Heart right ventricle (tissue), 16 donors: ENCODE results near the gene RTEL1. TPM values are rescaled to one million over a fixed set of nuclear protein-coding genes. Genes with fewer than 3 reads are reported as not detected.
"Not testable (repeated sequence)": the region's sequence is repeated elsewhere in the genome, so short reads cannot be mapped to it uniquely, and the experiment has no call there.

ENCODE experiments used
- ATAC-seq, 8 donors: fragments of 200-7000 bp; cut with Tn5 transposase; one replicate each; pipeline ENCODE4 v1.9.1; 2020; ENCODE audit warnings: mild to moderate bottlenecking in 8 of 8, moderate library complexity in 8 of 8, moderate number of reproducible peaks in 1 of 8
- DNase-seq, 2 donors: peaks; one replicate each; pipeline ENCODE4 v3.0.0-alpha.2; 2020
- H3K27ac ChIP-seq, 10 donors: fragments of 200-600 bp; sonication (generic) in 2 of 10; one replicate each; pipeline versions ENCODE4 v1.5.0 to v1.8.0; 2020 to 2022; ENCODE audit warnings: mild to moderate bottlenecking in 3 of 10
- H3K27me3 ChIP-seq, 7 donors: fragments of 200-600 bp; one replicate each; pipeline ENCODE4 v1.8.0; 2021 to 2022; ENCODE audit warnings: mild to moderate bottlenecking in 2 of 7
- H3K36me3 ChIP-seq, 9 donors: fragments of 200-600 bp; sonication (generic) in 1 of 9; one replicate each; pipeline versions ENCODE4 v1.5.0 to v1.8.0; 2020 to 2022; ENCODE audit warnings: mild to moderate bottlenecking in 2 of 9
- H3K4me1 ChIP-seq, 9 donors: fragments of 200-600 bp; sonication (generic) in 1 of 9; one replicate each; pipeline versions ENCODE4 v1.5.0 to v1.8.0; 2020 to 2022; ENCODE audit warnings: mild to moderate bottlenecking in 4 of 9
- H3K4me3 ChIP-seq, 10 donors: fragments of 200-600 bp; sonication (generic) in 2 of 10; one replicate each; pipeline versions ENCODE4 v1.5.0 to v1.8.0; 2020 to 2022; ENCODE audit warnings: mild to moderate bottlenecking in 7 of 10, moderate library complexity in 2 of 10
- H3K9me3 ChIP-seq, 11 donors: fragments of 200-600 bp in 10 of 11; sonication (generic) in 2 of 11; one replicate each; pipeline versions ENCODE4 v1.5.0 to v1.8.0; 2013 to 2022; ENCODE audit warnings: mild to moderate bottlenecking in 2 of 11, control low read depth in 1 of 11, moderate library complexity in 1 of 11
- CTCF ChIP-seq, 9 donors: fragments of 200-600 bp; sonication (generic) in 2 of 9; IDR thresholded peaks; one replicate each; pipeline versions ENCODE4 v1.5.0 to v1.8.0; 2021 to 2022; ENCODE audit warnings: antibody characterized with exemption in 9 of 9, mild to moderate bottlenecking in 5 of 9, moderate library complexity in 1 of 9
- WGBS, 2 donors: extraction: QIAGEN DNeasy Blood & Tissue Kit; methylation state at CpG; one replicate each; pipeline ENCODE4 v1.1.7; 2013; ENCODE audit warnings: inconsistent platforms in 1 of 2; 5-methylcytosine and 5-hydroxymethylcytosine counted together
- intact Hi-C, 10 donors: fragments of 100-400 bp; cut with DNase I; formaldehyde crosslinking; loops; one replicate each; pipeline versions ENCODE4 v1.11.1 to v1.14.2; 2022
- polyA plus RNA-seq, 2 donors: library from polyadenylated mRNA; stranded (reverse); fragments of 200-250 nt; gene quantifications; one replicate each; pipeline ENCODE4 v1.2.3, GENCODE V29; 2013
- total RNA-seq, 10 donors: library from RNA; stranded (reverse); fragmentation: NEBNext Ultra II Directional in 3 of 10; extraction: Animal tissue kit (Norgen Biotek cat#: 25700) in 3 of 10; gene quantifications; one replicate each; pipeline versions ENCODE4 v1.2.1 to v1.2.4, GENCODE V29; 2021 to 2023
- donor health status: Arrhythmogenic right ventricular cardiomyopathy.
- donor health status: ischemic (EF 13 %, LVEDD 7.1; RV severe dilation, severe dysfunction).
- donor health status: healthy with polysubstance abuse.
- donor health status: DM: no; HTN: yes; CAD: no.
- donor health status: DM: no; HTN: no; CAD: no.
- donor health status: ischemic (EF 25% LVEDD 6.9; RV normal size, moderate dysfunction).
- donor health status: ischemic (EF 25% LVEDD 5.7; RV mildly dilated, moderate dysfunction).
- donor health status: healthy.
- donor health status: DM: yes; HTN: yes; CAD: no.
- donor health status: Ischemic cardiomyopathy.
- donor health status: ischemic (EF 35%, LVEDD 5.7; RV mildly dilated, moderate dysfunction).
- donor health status: nonischemic (EF 11% LVEDD 7.7; RV severe dilation, severe dysfunction).
- donor health status: DM: yes; HTN: yes; CAD: no.
- donor health status: PGD.
- donor health status: ischemic (EF 29% LVEDD 5.4; RV normal size, mild dysfunction).
- donor health status: nonischemic (EF 23%, LVEDD 6.1; RV moderate dilation, normal function).

The RTEL1 gene
- total and polyA plus RNA-seq, 12 donors, result 5.3 to 18.8 (median 10.3) TPM

GRCh38 chr20:63643946-63644345 is 14.2 kb upstream of the RTEL1 start:
- no peak for TF ChIP-seq CTCF (IDR thresholded peaks at IDR 0.05)
- 90 to 92% methylated on average over 15 of the region's 15 CpGs for WGBS, 2 donors
- ATAC-seq, result no peak
- H3K4me1 ChIP-seq, result peaks cover 0 to 29% (median 10%) of the 10 kb centered on the region in 9 donors
- no peaks in the 10 kb centered on the region for H3K36me3 ChIP-seq
- DNase-seq, result no peak
- H3K9me3 ChIP-seq, result no peaks in the 10 kb centered on the region
- H3K4me3 ChIP-seq, result no peak overlapping the region
- no peaks in the 10 kb centered on the region for H3K27me3 ChIP-seq
- H3K27ac ChIP-seq, result no peak overlapping the region
- intact Hi-C loops, result no loop called here

GRCh38 chr20:63645218-63645617 is 12.9 kb upstream of the RTEL1 start:
- TF ChIP-seq CTCF (IDR thresholded peaks at IDR 0.05), result no peak
- H3K27me3 ChIP-seq, result no peaks in the 10 kb centered on the region
- WGBS, 2 donors, result 70 to 84% methylated on average over 4 of the region's 4 CpGs
- no peak overlapping the region for H3K4me3 ChIP-seq
- no peak overlapping the region for H3K27ac ChIP-seq
- ATAC-seq, result no peak
- DNase-seq, result no peak
- no peaks in the 10 kb centered on the region for H3K9me3 ChIP-seq
- peaks cover 0 to 16% (median 8%) of the 10 kb centered on the region in 9 donors for H3K4me1 ChIP-seq
- intact Hi-C loops, result no loop called here
- no peaks in the 10 kb centered on the region for H3K36me3 ChIP-seq

GRCh38 chr20:63648190-63648589 is 9.9 kb upstream of the RTEL1 start:
- intact Hi-C loops, result no loop called here
- Histone ChIP-seq H3K4me1 (peaks cover 10 to 18% (median 16%) of the 10 kb centered on the region in 9 donors), H3K27ac (no peak overlapping the region), H3K36me3 (no peaks in the 10 kb centered on the region), H3K4me3 (no peak overlapping the region), H3K27me3 (peaks cover 0 to 20% (median 10%) of the 10 kb centered on the region in 7 donors), H3K9me3 (no peaks in the 10 kb centered on the region)
- no peak for ATAC-seq
- no peak for DNase-seq
- TF ChIP-seq CTCF (IDR thresholded peaks at IDR 0.05), result no peak
- WGBS, 2 donors, result 81 to 88% methylated on average over 6 of the region's 6 CpGs

GRCh38 chr20:63648895-63649589 is 9.1 kb upstream of the RTEL1 start:
- ATAC-seq, result no peak
- DNase-seq, result no peak
- Histone ChIP-seq H3K4me1 (peaks cover 10 to 23% (median 22%) of the 10 kb centered on the region in 9 donors), H3K27ac (no peak overlapping the region), H3K36me3 (no peaks in the 10 kb centered on the region), H3K27me3 (peaks cover 0 to 23% (median 10%) of the 10 kb centered on the region in 7 donors), H3K9me3 (no peaks in the 10 kb centered on the region), H3K4me3 (no peak overlapping the region)
- intact Hi-C loops, result no loop called here
- TF ChIP-seq CTCF (IDR thresholded peaks at IDR 0.05), result no peak
- WGBS, 2 donors, result 80 to 81% methylated on average over 11 of the region's 11 CpGs

- H3K36me3 ChIP-seq, H3K4me3 ChIP-seq, H3K27ac ChIP-seq, ATAC-seq, H3K9me3 ChIP-seq, DNase-seq: not testable (repeated sequence)
- Histone ChIP-seq H3K4me1 (peaks cover 10 to 28% (median 26%) of the 10 kb centered on the region in 9 donors), H3K27me3 (peaks cover 0 to 23% (median 10%) of the 10 kb centered on the region in 7 donors)
- WGBS, 2 donors, result 90 to 92% methylated on average over 8 to 25 of the region's 25 CpGs
- intact Hi-C loops, result loop anchor here in 1 of 10 donors (10.0 kb wide), 1 partner anchor 84 kb away; the partner anchor contains the start of genes LIME1 and SLC2A4RG
Measured at GRCh38 chr20:63650486-63650885, 7.6 kb upstream of the RTEL1 start.
